K562 (cell line): ENCODE measurements around the gene LRP3. TPM values are rescaled to one million over a fixed set of nuclear protein-coding genes. Genes with fewer than 3 reads are reported as not detected.

Experiments
- ATAC-seq: fragments of 200-7000 bp; cut with Tn5 transposase; 3 replicates; pipeline ENCODE4 v1.9.1; 2020; ENCODE audit warnings: moderate library complexity
- BruUV-seq: library from RNA; stranded (reverse); fragments of 400-500 nt; replicated peaks from 2 replicates; lab custom pipeline; 2021; lab: Mats Ljungman, UMichigan
- CTCF ChIA-PET: fragments of 300-600 bp; formaldehyde crosslinking; extraction: SDS; loops from one replicate; lab custom pipeline; 2021; ENCODE audit warnings: low intra/inter-chr PET ratio; lab: Yijun Ruan, JAX
- POLR2A ChIA-PET: fragments of 300-600, 350-650 bp; sonication (Branson Sonifier 250); formaldehyde crosslinking; extraction: SDS; loops from one replicate; lab custom pipeline; 2021; ENCODE audit warnings: antibody characterized with exemption, inconsistent platforms; lab: Yijun Ruan, JAX
- DNase-seq, 4 experiments: peaks; one replicate each; pipeline versions ENCODE4 v3.0.0 to v3.0.0-alpha.2; 2011 to 2018; ENCODE audit warnings: low spot score in 3 of 4, mixed read lengths in 3 of 4; ENCODE audit errors: extremely low read depth in 1 of 4
- FAIRE-seq: peaks from 2 replicates; lab custom pipeline; 2011; peaks lifted over from hg19 to GRCh38; lab: Jason Lieb, UNC
- H2AFZ ChIP-seq: 2 replicates; pipeline ENCODE4 v1.6.0; 2011; ENCODE audit warnings: low read depth, low read length, control low read depth, inconsistent platforms
- H3K27ac ChIP-seq: fragments of 200-600 bp; 3 replicates; pipeline ENCODE4 v1.8.0; 2011; ENCODE audit warnings: low read depth, mild to moderate bottlenecking, control low read depth, inconsistent platforms, low read length, moderate library complexity, mixed read lengths; ENCODE audit errors: extremely low read depth
- H3K27me3 ChIP-seq, 2 experiments: fragments of 300-600 bp in 1 of 2; 2 replicates in 1 of 2; 3 replicates in 1 of 2; pipeline versions ENCODE4 v1.6.0 to v1.8.0; 2011; ENCODE audit warnings: inconsistent platforms in 2 of 2, low read length in 2 of 2, mild to moderate bottlenecking in 1 of 2, mixed read lengths in 1 of 2, moderate library complexity in 1 of 2; ENCODE audit not compliant: control insufficient read depth in 2 of 2, insufficient read depth in 2 of 2
- H3K36me3 ChIP-seq: fragments of 300-600 bp; 3 replicates; pipeline ENCODE4 v1.8.0; 2011; ENCODE audit warnings: mild to moderate bottlenecking, low read length, inconsistent platforms; ENCODE audit not compliant: control insufficient read depth, insufficient read depth
- H3K4me1 ChIP-seq, 2 experiments: fragments of 200-600 bp in 1 of 2; replicated peaks in 1 of 2; 2 replicates in 1 of 2; 3 replicates in 1 of 2; pipeline versions ENCODE4 v1.5.1 to v1.8.0; 2011; ENCODE audit warnings: inconsistent platforms in 2 of 2, low read length in 2 of 2, mild to moderate bottlenecking in 1 of 2, mixed read lengths in 1 of 2, moderate library complexity in 1 of 2; ENCODE audit not compliant: control insufficient read depth in 2 of 2, insufficient read depth in 2 of 2
- H3K4me2 ChIP-seq: 2 replicates; pipeline ENCODE4 v1.6.1; 2011; ENCODE audit warnings: low read length, control low read depth, inconsistent platforms, mixed read lengths; ENCODE audit not compliant: insufficient read depth
- H3K4me3 ChIP-seq: fragments of 200-600 bp; sonication (generic), shearing (Covaris generic); 2 replicates; pipeline ENCODE4 v1.5.1; 2016; ENCODE audit warnings: control low read depth, inconsistent platforms
- H3K79me2 ChIP-seq: fragments of 200-600 bp; 3 replicates; pipeline ENCODE4 v1.8.0; 2011; ENCODE audit warnings: low read length, inconsistent platforms; ENCODE audit not compliant: control insufficient read depth, insufficient read depth
- H3K9ac ChIP-seq, 2 experiments: 2 replicates each; pipeline versions ENCODE4 v1.6.0 to v1.6.1; 2011; ENCODE audit warnings: low read depth in 2 of 2, low read length in 2 of 2, control low read depth in 1 of 2, inconsistent platforms in 1 of 2, mild to moderate bottlenecking in 1 of 2, mixed read lengths in 1 of 2; ENCODE audit not compliant: insufficient read depth in 1 of 2
- H3K9me1 ChIP-seq: one replicate; pipeline ENCODE4 v1.6.0; 2011; ENCODE audit warnings: inconsistent platforms, mild to moderate bottlenecking, low read length, moderate library complexity; ENCODE audit not compliant: control insufficient read depth, insufficient read depth
- H3K9me3 ChIP-seq: replicated peaks from 2 replicates; pipeline ENCODE4 v1.5.1; 2011; ENCODE audit warnings: low read depth, low read length, inconsistent platforms; ENCODE audit not compliant: control insufficient read depth, insufficient read depth
- H4K20me1 ChIP-seq: replicated peaks from 2 replicates; pipeline ENCODE4 v1.6.1; 2011; ENCODE audit warnings: low read length, inconsistent platforms, mixed read lengths; ENCODE audit not compliant: control insufficient read depth, insufficient read depth
- CXXC5 ChIP-seq: fragments of 250-450 bp; sonication (Bioruptor Pico); IDR thresholded peaks from 2 replicates; pipeline ENCODE4 v1.8.0; 2022; ENCODE audit warnings: inconsistent platforms, mild to moderate bottlenecking, moderate library complexity
- ETV5 ChIP-seq: sonication (generic); formaldehyde crosslinking; IDR thresholded peaks from 2 replicates; pipeline ENCODE4 v1.4.0; 2020; ENCODE audit warnings: low read depth, mild to moderate bottlenecking, missing genetic modification reagents
- HNRNPH1 ChIP-seq: fragments of 200-400 bp; formaldehyde crosslinking; optimal IDR thresholded peaks from 2 replicates; pipeline ENCODE3; 2017; ENCODE audit warnings: low read depth, mild to moderate bottlenecking, low read length, moderate library complexity
- KDM1A ChIP-seq, 2 experiments: fragments of 450-650 bp; IDR thresholded peaks; 2 replicates each; pipeline ENCODE4 v1.6.1; 2016; ENCODE audit warnings: mild to moderate bottlenecking in 2 of 2
- NFYB ChIP-seq: IDR thresholded peaks from 2 replicates; pipeline ENCODE4 v1.6.1; 2011; ENCODE audit warnings: mild to moderate bottlenecking, moderate library complexity; ENCODE audit not compliant: insufficient read length; ENCODE audit errors: extremely low read depth
- PRDM10 ChIP-seq: fragments of 450-650 bp; IDR thresholded peaks from 2 replicates; pipeline ENCODE4 v1.6.1; 2018; ENCODE audit not compliant: partially characterized antibody
- TFE3 ChIP-seq: fragments of 450-650 bp; formaldehyde crosslinking; IDR thresholded peaks from 2 replicates; pipeline ENCODE4 v1.4.0; 2020; ENCODE audit warnings: mild to moderate bottlenecking, mixed read lengths
- ZNF23 ChIP-seq: fragments of 250-450 bp; sonication (Bioruptor Pico); IDR thresholded peaks from 2 replicates; pipeline ENCODE4 v1.4.0; 2020; ENCODE audit warnings: mild to moderate bottlenecking
- ZNF311 ChIP-seq: fragments of 250-450 bp; sonication (Bioruptor Pico); IDR thresholded peaks from 2 replicates; pipeline ENCODE4 v1.4.0; 2020; ENCODE audit warnings: mild to moderate bottlenecking, moderate library complexity
- WGBS: fragments of 100-300 bp; shearing (Covaris generic); methylation state at CpG from one replicate; pipeline ENCODE4 v1.1.6; 2016; ENCODE audit warnings: low coverage, mixed read lengths; ENCODE audit not compliant: insufficient coverage; ENCODE audit errors: missing lambda C conversion rate; 5-methylcytosine and 5-hydroxymethylcytosine counted together
- in situ Hi-C: fragments of 300-500 bp; cut with MboI; formaldehyde crosslinking; loops from 4 replicates; pipeline ENCODE4 v1.15.0; 2018; ENCODE audit warnings: inconsistent platforms, mixed read lengths
- intact Hi-C: fragments of 100-400 bp; cut with micrococcal nuclease; formaldehyde crosslinking; loops from 2 replicates; pipeline ENCODE4 v1.14.2; 2022
- polyA plus RNA-seq, 8 experiments: library from polyadenylated mRNA; depleted of rRNA in 4 of 8; stranded (reverse) in 5 of 8; unstranded in 3 of 8; fragments of >200 nt; fragmentation: Nextera tagmentation in 2 of 8; fragmentation: Illumina TruSeq in 1 of 8; extraction: Ambion mirVana in 2 of 8; extraction: Trizol in 1 of 8; gene quantifications; 2 replicates each; pipeline versions ENCODE4 v1.2.1 to v1.2.3, GENCODE V29; 2011 to 2014; ENCODE audit warnings: inconsistent platforms in 1 of 8, missing spikeins in 1 of 8
- total RNA-seq, 7 experiments: library from RNA; depleted of rRNA in 6 of 7; stranded (reverse); fragments of >200 nt in 6 of 7; fragmentation: Illumina TruSeq in 2 of 7; extraction: Trizol in 2 of 7; gene quantifications; 2 replicates each; pipeline versions ENCODE4 v1.2.1 to v1.2.3, GENCODE V29; 2011 to 2021; ENCODE audit warnings: low replicate concordance in 1 of 7

The LRP3 gene
- total and polyA plus RNA-seq, 9 of the 15 experiments (the other 6 are each of a cell fraction or from before 2014, with no cell fraction given) = 0.29 TPM; not detected in 8

- H3K9me1 ChIP-seq = no peaks in the 10 kb centered on the region
- ATAC-seq (no peak), FAIRE-seq (no peak), DNase-seq (no peak)
- in situ Hi-C loops (no loop called here), intact Hi-C loops (no loop called here)
- no peaks in the 10 kb centered on the region for H3K79me2 ChIP-seq
- peaks cover 7% of the 10 kb centered on the region; the same call in 1 of the 2 replicates for H3K9me3 ChIP-seq
- H3K4me3 ChIP-seq = no peak overlapping the region
- H3K9ac ChIP-seq = no peak overlapping the region
- H3K4me1 ChIP-seq = peaks cover 0 to 10% of the 10 kb centered on the region in 2 experiments; a peak in 2 of 5 replicates
- no peaks in the 10 kb centered on the region; a peak in 1 of 5 replicates for H3K27me3 ChIP-seq
- ChIA-PET POLR2A (no interaction called here), CTCF (no interaction called here)
- H3K4me2 ChIP-seq = no peak overlapping the region
- BruUV-seq = no TSS peak
- WGBS = 13% methylated on average over 1 of the region's 1 CpG
- no peak overlapping the region for H3K27ac ChIP-seq
- no peak overlapping the region for H2AFZ ChIP-seq
- no peaks in the 10 kb centered on the region for H4K20me1 ChIP-seq
- H3K36me3 ChIP-seq = no peaks in the 10 kb centered on the region
- no peak for TF ChIP-seq PRDM10
- no peak for TF ChIP-seq CXXC5 (CRISPR knock-in tag)
- TF ChIP-seq ZNF311 (CRISPR knock-in tag) = no peak
- no peak for TF ChIP-seq KDM1A (IDR thresholded peaks at IDR 0.05)
- no peak for TF ChIP-seq ZNF23 (CRISPR knock-in tag)
- TF ChIP-seq ETV5 (CRISPR knock-in tag) = no peak
- TF ChIP-seq TFE3 = no peak
- TF ChIP-seq HNRNPH1 = no peak
- TF ChIP-seq NFYB = no peak
Observed at GRCh38 chr19:33247441-33247819, 53.3 kb downstream of the LRP3 start.
